A549 (cell line): ENCODE results near the gene HSFX3.

Source experiments
- CTCF ChIP-seq: fragments of >200 bp; sonication (Bioruptor Twin); formaldehyde crosslinking; IDR thresholded peaks from 3 replicates; pipeline ENCODE4 v1.5.1; 2016
- ELK1 ChIP-seq: fragments of 150-350 bp; IDR thresholded peaks from 2 replicates; pipeline ENCODE4 v1.6.1; 2014; ENCODE audit warnings: low read depth, mild to moderate bottlenecking, low read length
- EP300 ChIP-seq, 2 experiments: fragments of >200 bp; sonication (Bioruptor Twin); formaldehyde crosslinking; IDR thresholded peaks; 2 replicates in 1 of 2; 3 replicates in 1 of 2; pipeline ENCODE4 v1.6.1; 2016 to 2017
- HOXA7 ChIP-seq: fragments of 250-450 bp; sonication (Bioruptor Pico); IDR thresholded peaks from 2 replicates; pipeline ENCODE4 v1.5.0; 2020; ENCODE audit warnings: mild to moderate bottlenecking, moderate library complexity
- JUN ChIP-seq, 2 experiments: fragments of >200 bp; sonication (Bioruptor Twin); formaldehyde crosslinking; IDR thresholded peaks; 2 replicates in 1 of 2; 3 replicates in 1 of 2; pipeline ENCODE4 v1.6.1; 2016 to 2017
- KDM5A ChIP-seq: fragments of 200-600 bp; sonication (generic); IDR thresholded peaks from 2 replicates; pipeline ENCODE4 v1.6.1; 2016; ENCODE audit warnings: antibody characterized with exemption, mild to moderate bottlenecking
- MAX ChIP-seq: IDR thresholded peaks from 2 replicates; pipeline ENCODE4 v1.6.1; 2012
- POLR2A ChIP-seq: IDR thresholded peaks from 2 replicates; pipeline ENCODE4 v1.6.1; 2012; ENCODE audit warnings: mild to moderate bottlenecking, low read length
- ZC3H11A ChIP-seq: fragments of 450-650 bp; IDR thresholded peaks from 2 replicates; pipeline ENCODE4 v1.6.1; 2014; ENCODE audit warnings: antibody characterized with exemption, mild to moderate bottlenecking

- no peak for TF ChIP-seq MAX
- TF ChIP-seq ELK1: no peak
- no peak for TF ChIP-seq HOXA7
- TF ChIP-seq CTCF: no peak
- no peak for TF ChIP-seq ZC3H11A
- TF ChIP-seq JUN (IDR thresholded peaks at IDR 0.05): no peak
- TF ChIP-seq KDM5A: no peak
- TF ChIP-seq POLR2A: no peak
- TF ChIP-seq EP300 (IDR thresholded peaks at IDR 0.05): no peak
These were observed 20.9 kb upstream of the HSFX3 start for GRCh38 chrX:149570668-149571067.
